AG08395 (cell line): ENCODE data around the gene ZFPL1.
"Not testable (repeated sequence)": the region's sequence is repeated elsewhere in the genome, so short reads cannot be mapped to it uniquely, and the experiment has no call there.

Experiments
- DNase-seq: peaks from one replicate; pipeline ENCODE4 v3.0.0; 2012; ENCODE audit warnings: mixed read lengths, low spot score

Gene ZFPL1

GRCh38 chr11:65114538-65115171 is 30.6 kb downstream of the ZFPL1 start:
- DNase-seq, result no peak

- no peak for DNase-seq
Observed at GRCh38 chr11:65115361-65116082, 31.5 kb downstream of the ZFPL1 start.

- peak; percentile 28 for DNase-seq
Observed at GRCh38 chr11:65116370-65117205, 32.6 kb downstream of the ZFPL1 start.

- peak; percentile 96 for DNase-seq
Observed at GRCh38 chr11:65117206-65118096, 33.4 kb downstream of the ZFPL1 start, which contains the start of gene ZNHIT2. TSS of gene ZNHIT2 (minus strand) at chr11:65117701. CDS start at chr11:65117653, 48 bp downstream.

GRCh38 chr11:65118097-65118837 is 34.2 kb downstream of the ZFPL1 start:
- no peak for DNase-seq

GRCh38 chr11:65118891-65119669 is 35.1 kb downstream of the ZFPL1 start:
- DNase-seq, result not testable (repeated sequence)

GRCh38 chr11:65119670-65119995 is 35.6 kb downstream of the ZFPL1 start:
- no peak for DNase-seq

- DNase-seq, result no peak
Observed at GRCh38 chr11:65120831-65121230, 36.8 kb downstream of the ZFPL1 start.

GRCh38 chr11:65121447-65121864 is 37.4 kb downstream of the ZFPL1 start:
- DNase-seq, result no peak

GRCh38 chr11:65121865-65122696 is 38.1 kb downstream of the ZFPL1 start, which contains the start of the genes FAU and MRPL49:
TSS of gene FAU (minus strand) at chr11:65122134. CDS start at chr11:65121813, 321 bp downstream.
TSS of gene MRPL49 (plus strand) at chr11:65122321. CDS start at chr11:65122347, 26 bp downstream.
- DNase-seq, result peak; percentile 96

- DNase-seq, result no peak
Observed at GRCh38 chr11:65124480-65125196, 40.6 kb downstream of the ZFPL1 start.

GRCh38 chr11:65125197-65126056 is 41.4 kb downstream of the ZFPL1 start:
- no peak for DNase-seq

- no peak for DNase-seq
Observed at GRCh38 chr11:65126624-65127274, 42.7 kb downstream of the ZFPL1 start.

- no peak for DNase-seq
Observed at GRCh38 chr11:65127473-65128181, 43.6 kb downstream of the ZFPL1 start.

GRCh38 chr11:65128182-65129145 is 44.4 kb downstream of the ZFPL1 start:
- DNase-seq, result no peak
